Measurements from ENCODE around the gene BET1L.

DNA sequence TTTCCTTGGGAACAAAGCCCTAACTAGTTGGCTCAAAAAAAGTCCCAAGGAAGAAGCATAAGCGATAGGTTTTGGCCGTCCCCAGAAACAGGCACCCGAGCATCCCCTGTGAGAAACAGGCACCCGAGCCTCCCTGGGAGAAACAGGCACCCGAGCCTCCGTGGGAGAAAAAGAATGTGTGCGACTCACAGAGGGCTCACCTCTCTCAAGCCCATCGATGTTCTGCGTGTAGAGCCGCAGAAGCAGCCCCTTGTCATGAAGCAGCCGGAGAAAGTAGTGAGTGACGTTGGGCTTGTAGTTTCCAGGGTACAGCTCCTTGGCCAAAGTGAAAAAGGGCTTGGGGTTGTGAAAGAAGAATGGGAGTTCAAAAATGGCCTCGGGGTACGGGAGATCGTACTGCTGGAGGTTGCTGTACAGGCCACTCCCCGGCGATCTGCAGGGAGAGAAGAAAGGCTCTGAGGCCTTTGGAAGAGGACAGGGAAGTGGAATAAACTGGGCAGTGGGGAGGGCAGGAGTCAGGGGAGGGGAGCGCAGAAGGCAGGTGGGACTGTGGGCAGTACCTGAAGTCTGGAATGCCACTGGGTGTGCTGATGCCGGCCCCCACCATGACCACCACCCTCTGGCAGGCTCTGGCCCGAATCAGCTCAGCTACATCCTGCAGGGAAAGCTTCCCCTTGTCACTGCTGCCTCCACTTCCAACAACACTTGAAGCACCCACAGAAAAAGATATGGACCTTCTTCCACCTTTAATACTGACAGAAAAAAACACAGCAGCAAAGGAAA is 25.8 kb upstream of the BET1L start:
- TF ChIP-seq EZH2 (IDR thresholded peaks at IDR 0.05; ENCODE audit: insufficient read depth, poor library complexity, severe bottlenecking) = no peak
- TF ChIP-seq EZH2phosphoT487 (IDR thresholded peaks at IDR 0.05; ENCODE audit: insufficient read depth, low read depth) = no peak

Measured in GM23248 (cell line).